GM19351 (cell line): ENCODE results near the gene PRR7.

Source experiments
- ATAC-seq: cut with Tn5 transposase; IDR thresholded peaks from one replicate; pipeline ENCODE4 v1.9.1; 2021; ENCODE audit warnings: mild to moderate bottlenecking, moderate library complexity; ENCODE audit not compliant: unreplicated experiment

Gene PRR7

GRCh38 chr5:177496727-177497291, 50.2 kb downstream of the PRR7 start:
- ATAC-seq = peak; percentile 3

- peak; percentile 70 for ATAC-seq
Measured at GRCh38 chr5:177497292-177498012, 50.8 kb downstream of the PRR7 start, which contains the start of gene PDLIM7. PDLIM7 (minus strand) TSS chr5:177497604; CDS start chr5:177496512, 1,092 bp downstream.

DNA sequence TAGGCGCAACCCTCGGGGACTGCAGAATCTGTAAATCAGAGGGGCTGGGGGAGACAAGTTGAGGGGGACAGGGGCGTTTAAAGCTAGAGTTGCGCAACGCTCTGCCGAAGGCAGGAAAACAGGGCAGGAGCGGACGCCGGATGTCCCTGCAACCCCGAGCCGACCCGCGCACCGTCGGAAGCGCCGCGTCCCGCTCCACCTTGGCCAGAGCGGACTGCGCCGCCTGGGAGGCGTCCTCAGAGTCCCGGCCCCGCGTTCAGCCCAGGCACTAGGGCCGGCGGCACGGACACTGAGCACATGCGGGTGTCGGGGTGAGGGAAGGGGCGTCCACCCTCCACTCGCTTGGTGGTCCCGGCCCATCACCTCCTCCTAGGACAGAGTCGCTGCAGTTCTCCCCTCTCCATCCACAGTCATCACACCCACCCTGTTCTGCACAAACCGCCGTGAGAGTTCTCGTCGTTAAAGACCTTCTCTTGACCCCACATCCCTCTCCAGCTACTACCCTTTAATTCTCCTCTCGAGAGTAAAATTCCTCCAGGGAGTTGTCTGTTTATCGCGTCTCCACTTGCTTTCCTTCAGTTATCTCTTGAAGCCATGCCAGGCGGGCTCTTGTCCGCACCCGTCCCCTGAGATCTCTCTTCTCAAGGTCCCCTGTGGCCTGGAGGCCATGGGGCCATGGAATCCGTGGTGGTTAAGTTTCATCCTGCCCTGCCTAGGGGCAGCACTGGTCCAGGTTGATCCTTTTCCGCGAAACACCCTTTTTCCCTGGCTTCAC, 51.6 kb downstream of the PRR7 start:
- no peak for ATAC-seq

- ATAC-seq = no peak
Measured at GRCh38 chr5:177499842-177500241, 53.2 kb downstream of the PRR7 start.

DNA sequence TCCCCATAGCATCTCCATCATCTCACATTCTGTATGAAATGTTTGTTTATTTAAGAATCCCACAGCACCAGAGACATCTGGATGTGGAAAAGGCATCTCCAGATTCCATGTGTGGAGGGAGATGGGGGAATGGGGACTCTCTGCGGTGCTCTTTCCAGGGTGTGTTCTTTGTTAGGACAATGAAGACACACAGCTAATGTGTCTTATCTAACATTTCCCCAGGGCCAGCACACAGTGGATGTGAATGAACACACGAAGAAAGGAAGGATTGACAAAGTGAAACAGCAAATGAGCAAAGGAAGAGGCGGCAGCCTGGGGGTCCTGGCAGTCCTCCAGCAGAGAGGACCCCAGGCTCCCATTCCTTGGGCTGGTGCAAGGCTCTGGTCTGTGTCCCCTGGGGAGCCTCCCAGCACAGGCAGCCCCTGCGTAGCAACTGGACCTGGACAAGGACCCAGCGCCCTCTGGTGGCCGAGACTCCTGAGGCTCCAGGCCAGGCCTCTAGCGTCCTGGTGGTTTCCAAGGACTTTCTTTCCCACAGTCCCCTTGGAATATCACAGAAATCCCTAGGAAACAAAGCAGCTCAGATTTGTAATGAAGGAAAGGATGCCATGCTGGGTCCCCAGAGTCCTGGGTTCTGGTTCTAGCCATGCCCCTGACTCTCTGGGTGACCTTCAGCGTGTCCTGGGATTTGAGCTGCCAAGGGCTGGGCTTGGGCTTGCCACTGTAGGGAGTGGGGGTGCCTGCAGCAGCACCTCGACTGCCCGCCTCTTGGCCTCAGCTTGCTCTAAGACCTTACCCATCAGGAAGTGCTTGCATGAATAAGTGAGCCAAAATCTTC, 54.3 kb downstream of the PRR7 start:
- ATAC-seq = no peak

DNA sequence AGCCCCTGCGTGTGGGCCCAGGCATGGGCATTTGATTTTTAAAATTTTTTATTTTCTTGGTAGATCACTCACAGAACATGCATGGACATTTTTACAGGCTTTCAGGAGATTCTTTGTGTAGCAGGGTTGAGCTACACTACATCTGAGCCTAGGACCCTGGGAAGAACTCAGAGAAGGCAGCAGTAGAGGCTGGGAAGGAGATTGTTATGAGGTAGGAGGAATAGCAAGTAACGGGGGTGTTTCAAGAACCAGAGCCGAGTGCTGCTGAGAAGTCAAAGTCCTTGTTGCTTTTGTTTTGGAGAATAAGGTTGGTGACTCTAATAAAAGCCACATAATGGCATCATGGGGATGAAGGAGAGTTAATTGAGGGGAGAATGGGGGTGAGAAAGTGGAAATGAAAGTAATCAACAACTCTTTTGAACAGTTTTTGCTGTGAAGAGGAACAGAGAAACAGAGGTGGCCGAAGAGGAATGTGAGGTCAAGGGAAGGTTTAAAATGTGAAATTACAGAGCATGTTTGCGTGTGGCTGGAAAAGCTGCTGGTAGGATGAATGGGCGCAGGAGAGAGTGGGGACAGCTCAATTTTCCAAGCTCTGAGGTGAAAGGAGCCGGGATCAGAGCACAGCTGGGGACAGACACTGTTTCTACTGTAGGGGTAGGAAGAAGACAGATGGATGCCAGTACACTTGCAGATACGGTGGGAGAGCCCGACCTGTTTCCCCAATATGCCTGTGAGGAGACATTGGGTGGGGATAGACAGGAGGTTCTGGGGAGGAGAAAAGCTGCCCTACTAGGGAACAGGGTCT, 55.5 kb downstream of the PRR7 start:
- ATAC-seq = no peak

DNA sequence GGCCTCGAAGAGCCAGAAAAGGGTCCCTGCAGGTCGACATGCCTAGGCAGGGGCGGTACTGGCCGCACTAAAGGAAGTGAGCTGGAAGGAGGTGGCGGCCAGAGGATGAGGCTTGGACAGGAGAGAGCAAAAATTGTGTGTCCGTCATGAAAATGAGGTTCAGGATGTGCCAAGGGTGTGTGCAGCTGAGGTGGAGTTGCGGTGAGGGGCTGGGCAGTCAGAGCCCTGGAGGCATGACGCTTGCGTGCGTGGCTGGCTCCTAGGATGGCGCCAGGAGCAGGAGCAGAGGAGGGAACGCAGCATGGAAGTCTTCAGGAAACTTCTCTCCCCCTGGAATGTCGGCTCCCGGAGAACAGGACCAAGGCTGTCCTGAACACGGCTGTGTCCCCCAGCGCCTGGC, 56.3 kb downstream of the PRR7 start:
- no peak for ATAC-seq

- ATAC-seq = no peak
Measured at GRCh38 chr5:177503351-177504085, 56.9 kb downstream of the PRR7 start.

- ATAC-seq = no peak
Measured at GRCh38 chr5:177504086-177505056, 57.8 kb downstream of the PRR7 start.

- no peak for ATAC-seq
Measured at GRCh38 chr5:177505075-177505474, 58.5 kb downstream of the PRR7 start.
